Stimulated activated CD4-positive, alpha-beta T cell treated with anti-CD3 and anti-CD28 coated beads, TNF-alpha, amount 100 ng/mL, for 1 hour (primary cell): ENCODE data around the gene GSTT4.
A peak's percentile ranks its signal among the peaks of the same experiment; 100 is the strongest.
"Not testable (repeated sequence)": the region's sequence is repeated elsewhere in the genome, so short reads cannot be mapped to it uniquely, and the experiment has no call there.

ENCODE experiments used
- DNase-seq, 3 donors: peaks; one replicate each; pipeline ENCODE4 v3.0.0-alpha.2; 2020; ENCODE audit warnings: low read depth in 3 of 3, low spot score in 1 of 3

GSTT4 gene

GRCh38 chr22:23989583-23990244 is 15.5 kb downstream of the GSTT4 start:
- DNase-seq = not testable (repeated sequence)

- not testable (repeated sequence) for DNase-seq
Observed at GRCh38 chr22:23986538-23987178, 18.6 kb downstream of the GSTT4 start.

GRCh38 chr22:23986089-23986488 is 19.2 kb downstream of the GSTT4 start:
- not testable (repeated sequence) for DNase-seq

- DNase-seq = peak in 1 of 3 donors; percentile 27
Observed at GRCh38 chr22:23984430-23984829, 20.8 kb downstream of the GSTT4 start.

GRCh38 chr22:23980567-23980966 is 24.7 kb downstream of the GSTT4 start:
- not testable (repeated sequence) for DNase-seq

- not testable (repeated sequence) for DNase-seq
Observed at GRCh38 chr22:23979557-23980240, 25.6 kb downstream of the GSTT4 start, which contains the start of gene GSTT2. Gene GSTT2 (plus strand): TSS chr22:23980134.

GRCh38 chr22:23977304-23977703 is 27.9 kb downstream of the GSTT4 start:
- not testable (repeated sequence) for DNase-seq

- not testable (repeated sequence) for DNase-seq
Observed at GRCh38 chr22:23974836-23975352, 30.4 kb downstream of the GSTT4 start.

- DNase-seq = not testable (repeated sequence)
Observed at GRCh38 chr22:23974345-23974744, 30.9 kb downstream of the GSTT4 start, which contains the start of gene DDT. Gene DDT (minus strand): TSS chr22:23974441. CDS start chr22:23974414, 27 bp downstream.

- not testable (repeated sequence) for DNase-seq
Observed at GRCh38 chr22:23971927-23972326, 33.3 kb downstream of the GSTT4 start.

GRCh38 chr22:23970816-23971486 is 34.3 kb downstream of the GSTT4 start:
- DNase-seq = no peak

- no peak for DNase-seq
Observed at GRCh38 chr22:23970201-23970641, 35.0 kb downstream of the GSTT4 start.

GRCh38 chr22:23969071-23969470 is 36.2 kb downstream of the GSTT4 start:
- DNase-seq = no peak

GRCh38 chr22:23966568-23966967 is 38.7 kb downstream of the GSTT4 start, which contains the start of gene DDTL:
Gene DDTL (plus strand): TSS chr22:23966888. CDS start chr22:23966915, 27 bp downstream.
- not testable (repeated sequence) for DNase-seq

GRCh38 chr22:23966094-23966493 is 39.2 kb downstream of the GSTT4 start:
- not testable (repeated sequence) for DNase-seq

GRCh38 chr22:23961084-23961771 is 44.0 kb downstream of the GSTT4 start, which contains the start of gene GSTT2B:
Gene GSTT2B (minus strand): TSS chr22:23961195. CDS start chr22:23961131, 64 bp downstream.
- DNase-seq = not testable (repeated sequence)

GRCh38 chr22:23956301-23956900 is 48.9 kb downstream of the GSTT4 start:
- peak; percentile 50 to 66 (median 51) for DNase-seq

GRCh38 chr22:23955886-23956285 is 49.4 kb downstream of the GSTT4 start:
- DNase-seq = not testable (repeated sequence)

- DNase-seq = not testable (repeated sequence)
Observed at GRCh38 chr22:23954991-23955305, 50.3 kb downstream of the GSTT4 start.
